H9 (cell line): ENCODE results near the gene SULF2. TPM values are rescaled to one million over a fixed set of nuclear protein-coding genes. Genes with fewer than 3 reads are reported as not detected.

Experiments used
- DNase-seq: peaks from one replicate; pipeline ENCODE4 v3.0.0-alpha.2; 2017
- H2AFZ ChIP-seq: one replicate; pipeline ENCODE4 v1.6.1; 2013; ENCODE audit warnings: mild to moderate bottlenecking, low read length, control low read depth, moderate library complexity
- H2AK5ac ChIP-seq: 2 replicates; pipeline ENCODE4 v1.6.1; 2013; ENCODE audit warnings: low read length, control low read depth, mixed read lengths; ENCODE audit not compliant: insufficient read length
- H2BK120ac ChIP-seq: one replicate; pipeline ENCODE4 v1.6.1; 2013; ENCODE audit warnings: low read depth, mild to moderate bottlenecking, low read length, control low read depth, inconsistent platforms; ENCODE audit not compliant: poor library complexity, severe bottlenecking
- H2BK12ac ChIP-seq: 2 replicates; pipeline ENCODE4 v1.6.1; 2013; ENCODE audit warnings: low read length, control low read depth, mixed read lengths, low read depth; ENCODE audit not compliant: insufficient read length
- H2BK15ac ChIP-seq: 2 replicates; pipeline ENCODE4 v1.6.1; 2013; ENCODE audit warnings: low read depth, low read length, control low read depth
- H2BK20ac ChIP-seq: one replicate; pipeline ENCODE4 v1.6.1; 2013; ENCODE audit warnings: low read depth, mild to moderate bottlenecking, low read length, control low read depth, inconsistent platforms; ENCODE audit not compliant: poor library complexity, severe bottlenecking
- H2BK5ac ChIP-seq: 2 replicates; pipeline ENCODE4 v1.6.1; 2013; ENCODE audit warnings: low read length, control low read depth, mixed read lengths; ENCODE audit not compliant: insufficient read length
- H3K14ac ChIP-seq: 2 replicates; pipeline ENCODE4 v1.6.1; 2013; ENCODE audit warnings: low read length, control low read depth; ENCODE audit not compliant: insufficient read depth
- H3K18ac ChIP-seq: 2 replicates; pipeline ENCODE4 v1.6.1; 2013; ENCODE audit warnings: low read depth, mild to moderate bottlenecking, mixed read lengths, low read length, control low read depth; ENCODE audit not compliant: insufficient read length
- H3K23ac ChIP-seq: 2 replicates; pipeline ENCODE4 v1.6.1; 2013; ENCODE audit warnings: low read length, control low read depth, mixed read lengths, low read depth; ENCODE audit not compliant: insufficient read length
- H3K23me2 ChIP-seq: 2 replicates; pipeline ENCODE4 v1.6.1; 2013; ENCODE audit warnings: low read depth, mild to moderate bottlenecking, mixed read lengths, low read length, control low read depth; ENCODE audit not compliant: insufficient read length, poor library complexity, severe bottlenecking
- H3K27ac ChIP-seq: 2 replicates; pipeline ENCODE4 v1.5.1; 2013; ENCODE audit warnings: low read length, control low read depth, mixed read lengths, low read depth; ENCODE audit not compliant: insufficient read length
- H3K27me3 ChIP-seq: 2 replicates; pipeline ENCODE4 v1.6.1; 2013; ENCODE audit warnings: low read length, control low read depth, inconsistent platforms; ENCODE audit not compliant: insufficient read depth
- H3K4ac ChIP-seq: 2 replicates; pipeline ENCODE4 v1.6.1; 2013; ENCODE audit warnings: low read depth, mild to moderate bottlenecking, control low read depth, inconsistent platforms, low read length, moderate library complexity
- H3K4me1 ChIP-seq: 2 replicates; pipeline ENCODE4 v1.6.1; 2013; ENCODE audit warnings: low read length, control low read depth, inconsistent platforms; ENCODE audit not compliant: insufficient read depth
- H3K4me2 ChIP-seq: 2 replicates; pipeline ENCODE4 v1.6.1; 2013; ENCODE audit warnings: low read length, control low read depth, mixed read lengths; ENCODE audit not compliant: insufficient read length, insufficient read depth
- H3K56ac ChIP-seq: 2 replicates; pipeline ENCODE4 v1.6.1; 2013; ENCODE audit warnings: low read depth, mild to moderate bottlenecking, mixed read lengths, low read length, control low read depth; ENCODE audit not compliant: insufficient read length
- H3K79me1 ChIP-seq: 2 replicates; pipeline ENCODE4 v1.6.1; 2013; ENCODE audit warnings: low read depth, mild to moderate bottlenecking, moderate library complexity, low read length, control low read depth, inconsistent platforms; ENCODE audit not compliant: insufficient read depth, poor library complexity, severe bottlenecking
- H3K79me2 ChIP-seq: 2 replicates; pipeline ENCODE4 v1.6.1; 2013; ENCODE audit warnings: low read length, control low read depth, inconsistent platforms; ENCODE audit not compliant: insufficient read depth
- H3K9ac ChIP-seq: 2 replicates; pipeline ENCODE4 v1.6.1; 2013; ENCODE audit warnings: low read length, control low read depth, mixed read lengths; ENCODE audit not compliant: insufficient read length; ENCODE audit errors: extremely low read depth
- H3K9me3 ChIP-seq: one replicate; pipeline ENCODE4 v1.6.1; 2013; ENCODE audit warnings: low read depth, low read length, inconsistent platforms; ENCODE audit not compliant: control insufficient read depth
- H3T11ph ChIP-seq: one replicate; pipeline ENCODE4 v1.6.1; 2013; ENCODE audit warnings: mild to moderate bottlenecking, low read length, control low read depth, inconsistent platforms
- H4K20me1 ChIP-seq: one replicate; pipeline ENCODE4 v1.6.1; 2013; ENCODE audit not compliant: control insufficient read depth, insufficient read length, insufficient read depth
- H4K5ac ChIP-seq: 2 replicates; pipeline ENCODE4 v1.6.1; 2013; ENCODE audit warnings: low read depth, mild to moderate bottlenecking, mixed read lengths, low read length, control low read depth; ENCODE audit not compliant: insufficient read length
- H4K8ac ChIP-seq: replicated peaks from 2 replicates; pipeline ENCODE4 v1.6.1; 2013; ENCODE audit warnings: low read length, control low read depth, mixed read lengths, low read depth; ENCODE audit not compliant: insufficient read length
- H4K91ac ChIP-seq: 2 replicates; pipeline ENCODE4 v1.6.1; 2013; ENCODE audit warnings: low read depth, mild to moderate bottlenecking, moderate library complexity, mixed read lengths, low read length, control low read depth; ENCODE audit not compliant: insufficient read length
- H3K27ac Mint-ChIP-seq, 3 experiments: 2 replicates in 2 of 3; 3 replicates in 1 of 3; pipeline ENCODE4 v1.8.0; 2020 to 2021; ENCODE audit warnings: mixed read lengths in 3 of 3, mild to moderate bottlenecking in 1 of 3, moderate library complexity in 1 of 3
- H3K27me3 Mint-ChIP-seq: 2 replicates; pipeline ENCODE4 v1.8.0; 2021; ENCODE audit warnings: low read depth, mild to moderate bottlenecking, moderate library complexity, mixed read lengths
- H3K36me3 Mint-ChIP-seq, 3 experiments: 2 replicates in 2 of 3; 3 replicates in 1 of 3; pipeline ENCODE4 v1.8.0; 2020 to 2021; ENCODE audit warnings: low read depth in 3 of 3, mixed read lengths in 3 of 3; ENCODE audit not compliant: insufficient read depth in 1 of 3
- H3K4me1 Mint-ChIP-seq, 2 experiments: 2 replicates each; pipeline ENCODE4 v1.8.0; 2020; ENCODE audit warnings: mixed read lengths in 2 of 2
- H3K4me3 Mint-ChIP-seq, 2 experiments: 2 replicates in 1 of 2; 3 replicates in 1 of 2; pipeline ENCODE4 v1.8.0; 2020 to 2021; ENCODE audit warnings: mild to moderate bottlenecking in 2 of 2, mixed read lengths in 2 of 2, moderate library complexity in 1 of 2
- H3K9me3 Mint-ChIP-seq, 2 experiments: 2 replicates in 1 of 2; 3 replicates in 1 of 2; pipeline ENCODE4 v1.8.0; 2020; ENCODE audit warnings: mild to moderate bottlenecking in 2 of 2, mixed read lengths in 2 of 2, moderate library complexity in 1 of 2
- WGBS: extraction: QIAGEN DNeasy Blood & Tissue Kit; methylation state at CpG from one replicate; pipeline ENCODE4 v1.1.7; 2013; ENCODE audit warnings: missing lambda C conversion rate, low lambda C conversion rate, mixed read lengths; ENCODE audit not compliant: insufficient read length; ENCODE audit errors: extremely low coverage; 5-methylcytosine and 5-hydroxymethylcytosine counted together
- total RNA-seq: library from RNA; stranded (reverse); gene quantifications from 2 replicates; pipeline ENCODE4 v1.2.1, GENCODE V29; 2021
- TF ChIP-seq, protein P1 (sequence below): fragments of 200-600 bp; sonication (generic); conservative IDR thresholded peaks from 3 replicates; pipeline ENCODE4 v1.8.0; 2021; ENCODE audit warnings: antibody characterized with exemption, mild to moderate bottlenecking

SULF2 gene
- total RNA-seq, 1 experiment from 2014 or later = 31.2 TPM

DNA sequence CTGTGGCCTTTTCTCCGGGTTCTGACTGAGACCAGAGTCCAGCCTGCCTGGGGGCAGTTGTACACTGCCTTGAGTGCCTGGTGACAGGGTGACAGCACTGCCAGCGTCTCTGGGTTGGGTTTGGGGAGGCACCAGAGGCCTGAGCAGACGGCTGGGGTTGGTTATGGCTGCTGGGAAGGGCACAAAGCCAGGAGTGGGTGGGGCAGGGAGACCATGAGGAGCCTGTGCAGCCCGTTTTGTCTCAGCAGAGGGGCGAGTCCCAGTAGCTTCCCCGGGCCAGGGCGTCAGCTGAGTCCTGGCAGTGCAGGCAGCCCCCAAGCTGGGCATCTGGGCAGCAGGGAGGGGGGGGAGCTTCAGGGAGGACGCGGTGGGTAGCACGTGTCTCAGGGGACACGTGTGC lies 15.3 kb upstream of the SULF2 start:
- Histone ChIP-seq H3K4me2 (no peak overlapping the region), H4K91ac (no peak overlapping the region), H3K79me2 (no peaks in the 10 kb centered on the region), H3K14ac (no peak overlapping the region), H4K20me1 (no peaks in the 10 kb centered on the region), H4K5ac (no peak overlapping the region), H3K4me1 (no peaks in the 10 kb centered on the region; the same call in 1 of the 2 replicates), H3K27ac (no peak overlapping the region), H3K18ac (no peak overlapping the region), H3K23me2 (no peaks in the 10 kb centered on the region), H3K9me3 (no peaks in the 10 kb centered on the region), H2BK5ac (no peak overlapping the region), H3K9ac (no peak overlapping the region), H3K23ac (no peak overlapping the region), H3K79me1 (no peaks in the 10 kb centered on the region), H2BK20ac (no peak overlapping the region), H3K4ac (no peak overlapping the region), H2AFZ (no peak overlapping the region), H2BK15ac (no peak overlapping the region), H2BK120ac (no peak overlapping the region), H4K8ac (no peak overlapping the region), H3K27me3 (no peaks in the 10 kb centered on the region), H3T11ph (no peak overlapping the region), H2BK12ac (no peak overlapping the region), H3K56ac (no peak overlapping the region), H2AK5ac (no peak overlapping the region)
- no CpG with 5 or more reads among the region's 11 CpGs for WGBS
- Mint-ChIP-seq H3K4me1 (peaks cover 23 to 29% of the 10 kb centered on the region in 2 experiments), H3K36me3 (peaks cover 0 to 8% (median 0%) of the 10 kb centered on the region in 3 experiments; a peak in 3 of 7 replicates), H3K9me3 (no peaks in the 10 kb centered on the region; a peak in 3 of 5 replicates), H3K4me3 (no peak overlapping the region), H3K27ac (no peak overlapping the region), H3K27me3 (peaks cover 25% of the 10 kb centered on the region)
- TF ChIP-seq, protein P1, sequence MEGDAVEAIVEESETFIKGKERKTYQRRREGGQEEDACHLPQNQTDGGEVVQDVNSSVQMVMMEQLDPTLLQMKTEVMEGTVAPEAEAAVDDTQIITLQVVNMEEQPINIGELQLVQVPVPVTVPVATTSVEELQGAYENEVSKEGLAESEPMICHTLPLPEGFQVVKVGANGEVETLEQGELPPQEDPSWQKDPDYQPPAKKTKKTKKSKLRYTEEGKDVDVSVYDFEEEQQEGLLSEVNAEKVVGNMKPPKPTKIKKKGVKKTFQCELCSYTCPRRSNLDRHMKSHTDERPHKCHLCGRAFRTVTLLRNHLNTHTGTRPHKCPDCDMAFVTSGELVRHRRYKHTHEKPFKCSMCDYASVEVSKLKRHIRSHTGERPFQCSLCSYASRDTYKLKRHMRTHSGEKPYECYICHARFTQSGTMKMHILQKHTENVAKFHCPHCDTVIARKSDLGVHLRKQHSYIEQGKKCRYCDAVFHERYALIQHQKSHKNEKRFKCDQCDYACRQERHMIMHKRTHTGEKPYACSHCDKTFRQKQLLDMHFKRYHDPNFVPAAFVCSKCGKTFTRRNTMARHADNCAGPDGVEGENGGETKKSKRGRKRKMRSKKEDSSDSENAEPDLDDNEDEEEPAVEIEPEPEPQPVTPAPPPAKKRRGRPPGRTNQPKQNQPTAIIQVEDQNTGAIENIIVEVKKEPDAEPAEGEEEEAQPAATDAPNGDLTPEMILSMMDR = no peak
- no peak for DNase-seq
